ENCODE data around the gene ENAH.

GRCh38 chr1:225631021-225631663 is 21.8 kb downstream of the ENAH start:
- TF ChIP-seq POLR2A (IDR thresholded peaks at IDR 0.05; ENCODE audit: low read length) (no peak), GATA1 (IDR thresholded peaks at IDR 0.05; ENCODE audit: low read depth, low read length) (no peak)

All from erythroblast (primary cell).